ENCODE results near the gene TBPL1.

Gene TBPL1

DNA sequence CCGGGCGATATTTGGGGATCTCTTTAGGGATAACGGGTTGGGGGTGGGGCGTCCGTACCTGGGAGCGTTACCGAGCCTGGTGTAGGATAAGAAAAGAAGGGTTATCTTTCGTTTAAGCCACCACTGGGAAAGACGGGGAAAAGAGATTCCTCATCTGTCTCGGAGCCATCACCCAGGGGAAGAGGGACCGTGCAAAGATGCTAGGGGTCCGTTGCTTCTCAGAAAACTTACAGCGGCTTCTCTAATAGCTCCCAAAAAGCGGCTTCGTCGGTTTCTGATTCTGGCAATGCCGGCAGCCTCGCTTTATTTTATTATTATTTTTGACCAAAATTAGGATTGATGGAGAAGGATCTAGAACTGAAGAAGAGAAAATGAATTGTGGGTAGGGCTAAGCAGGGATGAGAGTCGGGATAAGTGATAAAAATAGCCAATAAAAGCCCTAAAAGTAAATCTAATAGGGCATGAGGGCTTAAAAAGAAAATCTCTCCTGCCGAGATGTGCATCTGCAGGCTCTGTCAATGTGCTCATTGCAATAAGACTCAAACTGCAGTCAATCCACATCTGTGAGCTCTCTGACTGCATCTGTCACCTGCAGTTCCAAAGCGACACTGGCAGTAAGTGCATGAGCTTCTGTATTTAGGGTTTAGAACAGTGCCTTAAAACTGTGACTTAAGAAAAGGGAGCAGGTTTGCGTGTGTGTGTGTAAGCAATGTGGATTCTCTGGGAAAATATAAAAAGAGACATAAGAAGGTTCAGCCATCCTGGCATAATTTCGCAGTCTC is 801 bp downstream of the TBPL1 start:
- DNase-seq (ENCODE audit: low read depth): peak; percentile 23
- TF ChIP-seq, protein P1, sequence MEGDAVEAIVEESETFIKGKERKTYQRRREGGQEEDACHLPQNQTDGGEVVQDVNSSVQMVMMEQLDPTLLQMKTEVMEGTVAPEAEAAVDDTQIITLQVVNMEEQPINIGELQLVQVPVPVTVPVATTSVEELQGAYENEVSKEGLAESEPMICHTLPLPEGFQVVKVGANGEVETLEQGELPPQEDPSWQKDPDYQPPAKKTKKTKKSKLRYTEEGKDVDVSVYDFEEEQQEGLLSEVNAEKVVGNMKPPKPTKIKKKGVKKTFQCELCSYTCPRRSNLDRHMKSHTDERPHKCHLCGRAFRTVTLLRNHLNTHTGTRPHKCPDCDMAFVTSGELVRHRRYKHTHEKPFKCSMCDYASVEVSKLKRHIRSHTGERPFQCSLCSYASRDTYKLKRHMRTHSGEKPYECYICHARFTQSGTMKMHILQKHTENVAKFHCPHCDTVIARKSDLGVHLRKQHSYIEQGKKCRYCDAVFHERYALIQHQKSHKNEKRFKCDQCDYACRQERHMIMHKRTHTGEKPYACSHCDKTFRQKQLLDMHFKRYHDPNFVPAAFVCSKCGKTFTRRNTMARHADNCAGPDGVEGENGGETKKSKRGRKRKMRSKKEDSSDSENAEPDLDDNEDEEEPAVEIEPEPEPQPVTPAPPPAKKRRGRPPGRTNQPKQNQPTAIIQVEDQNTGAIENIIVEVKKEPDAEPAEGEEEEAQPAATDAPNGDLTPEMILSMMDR (IDR thresholded peaks at IDR 0.05; ENCODE audit: insufficient read depth, low read depth, low read length, missing control alignments): no peak
- peak overlapping the region; percentile 92 for H3K4me3 ChIP-seq (ENCODE audit: low read depth, low read length)

DNA sequence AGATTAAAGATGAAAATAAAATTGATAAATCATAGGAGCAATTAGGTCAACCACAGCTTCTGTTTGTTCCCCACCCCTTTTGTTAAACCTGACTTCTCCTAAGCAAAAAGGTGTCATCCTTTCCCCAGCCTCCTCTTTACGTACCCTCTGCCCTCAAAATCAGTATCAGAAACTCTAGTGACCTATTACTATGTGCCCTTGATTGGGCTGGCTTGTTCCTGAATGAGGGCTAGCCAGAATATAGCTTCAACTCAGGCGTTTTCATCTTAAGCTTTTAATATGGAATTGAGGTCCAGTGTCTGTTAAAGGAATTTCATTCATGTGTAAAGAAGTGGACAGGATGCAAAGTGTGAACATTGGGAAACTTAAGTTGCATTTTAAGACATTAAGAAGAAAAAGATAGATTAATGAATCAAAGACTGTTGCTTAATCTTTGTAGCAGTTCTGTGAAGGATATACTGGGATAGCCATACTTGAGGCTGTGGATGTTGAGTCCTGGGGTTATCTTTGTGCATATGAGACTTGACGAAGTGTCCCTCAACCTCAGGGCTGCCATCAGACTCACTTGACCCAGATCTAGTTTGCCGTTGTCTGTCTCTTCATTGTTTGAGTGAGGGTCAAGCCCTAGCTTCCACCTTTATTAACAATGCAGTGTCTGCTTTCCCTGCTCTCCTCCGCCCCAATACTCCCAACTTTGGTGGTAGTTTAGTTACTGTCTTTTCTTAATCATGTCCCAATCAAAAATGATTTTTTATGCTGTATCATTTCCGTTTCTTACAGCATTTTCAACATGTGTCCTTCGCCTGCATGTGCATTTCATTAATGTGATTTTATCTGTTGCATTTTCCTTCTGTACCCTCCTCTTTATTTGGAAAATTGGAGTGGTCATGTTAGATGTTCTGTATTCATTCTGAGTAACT is 1.9 kb downstream of the TBPL1 start:
- TF ChIP-seq, protein P1 (IDR thresholded peaks at IDR 0.05; ENCODE audit: insufficient read depth, low read depth, low read length, missing control alignments): no peak
- no peak for DNase-seq (ENCODE audit: low read depth)
- peak overlapping the region; percentile 92; the same call in 1 of the 2 replicates for H3K4me3 ChIP-seq (ENCODE audit: low read depth, low read length)

DNA sequence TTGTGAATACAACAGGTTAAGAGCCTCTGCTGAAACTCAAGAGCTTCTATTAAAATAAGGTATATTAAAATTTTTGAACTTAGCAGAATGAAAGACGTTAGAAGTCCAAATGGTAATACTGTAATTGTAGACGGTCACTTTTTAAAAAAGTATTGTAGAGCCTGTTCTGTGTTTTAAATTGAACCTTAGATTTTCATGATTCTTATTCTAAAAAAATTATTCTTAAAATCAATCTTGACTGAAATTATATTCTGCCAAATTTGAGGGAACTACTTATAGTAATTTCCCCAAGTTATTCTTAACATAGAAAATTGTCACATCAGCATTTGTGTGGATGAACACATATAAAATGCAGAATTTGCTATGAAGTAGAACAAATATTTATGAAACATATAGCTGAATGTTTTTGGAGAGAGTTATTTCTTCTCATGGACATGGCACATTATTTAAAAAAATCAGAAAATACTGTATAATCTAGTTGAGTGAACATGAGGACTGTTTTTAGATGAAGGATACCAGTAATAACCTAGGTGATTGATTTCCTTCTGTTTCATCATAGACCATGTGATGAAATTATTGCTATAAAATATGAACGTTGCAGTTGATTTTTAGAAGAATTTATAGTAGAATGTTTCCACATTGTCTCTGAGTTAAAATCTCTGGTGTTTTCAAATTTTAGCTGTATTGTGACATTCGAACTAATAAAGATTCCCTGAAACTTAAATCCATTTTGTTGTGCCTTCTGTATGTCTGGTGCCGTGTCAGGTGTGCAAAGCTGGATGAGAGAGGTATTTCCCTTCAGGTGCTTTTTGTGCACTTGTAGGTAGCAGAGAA is 2.8 kb downstream of the TBPL1 start:
- TF ChIP-seq, protein P1 (IDR thresholded peaks at IDR 0.05; ENCODE audit: insufficient read depth, low read depth, low read length, missing control alignments): no peak
- DNase-seq (ENCODE audit: low read depth): no peak
- H3K4me3 ChIP-seq (ENCODE audit: low read depth, low read length): no peak overlapping the region

DNA sequence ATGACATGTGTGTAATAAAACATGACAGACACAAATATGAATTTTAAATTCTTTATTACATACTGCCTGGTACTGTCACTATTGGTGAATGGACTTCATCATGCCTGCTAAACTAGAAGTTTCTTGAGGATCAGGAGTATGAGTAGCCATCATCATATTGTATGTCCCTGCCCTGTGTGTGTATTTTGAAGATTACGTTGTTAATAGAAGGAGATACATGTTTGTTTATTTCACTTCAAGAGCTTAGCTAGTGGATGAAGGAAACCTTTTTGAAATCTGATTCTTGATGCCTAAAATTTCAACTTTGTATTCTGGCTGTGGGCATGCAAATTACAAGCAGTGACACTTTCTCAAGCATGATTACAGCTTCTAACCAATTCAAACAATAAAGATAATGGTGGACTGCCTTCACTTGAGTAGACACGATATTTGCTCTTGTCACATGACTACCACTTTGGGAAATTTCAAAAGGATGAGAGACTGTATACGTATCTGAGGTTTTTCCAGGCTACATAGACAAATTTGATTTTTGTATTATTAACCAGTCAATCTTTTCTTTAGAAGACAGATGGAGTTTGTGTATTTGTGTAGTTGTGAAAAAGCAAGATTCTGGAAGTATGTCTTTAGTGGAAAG is 3.5 kb downstream of the TBPL1 start:
- no peak overlapping the region for H3K4me3 ChIP-seq (ENCODE audit: low read depth, low read length)
- TF ChIP-seq, protein P1 (IDR thresholded peaks at IDR 0.05; ENCODE audit: insufficient read depth, low read depth, low read length, missing control alignments): no peak
- DNase-seq (ENCODE audit: low read depth): no peak

DNA sequence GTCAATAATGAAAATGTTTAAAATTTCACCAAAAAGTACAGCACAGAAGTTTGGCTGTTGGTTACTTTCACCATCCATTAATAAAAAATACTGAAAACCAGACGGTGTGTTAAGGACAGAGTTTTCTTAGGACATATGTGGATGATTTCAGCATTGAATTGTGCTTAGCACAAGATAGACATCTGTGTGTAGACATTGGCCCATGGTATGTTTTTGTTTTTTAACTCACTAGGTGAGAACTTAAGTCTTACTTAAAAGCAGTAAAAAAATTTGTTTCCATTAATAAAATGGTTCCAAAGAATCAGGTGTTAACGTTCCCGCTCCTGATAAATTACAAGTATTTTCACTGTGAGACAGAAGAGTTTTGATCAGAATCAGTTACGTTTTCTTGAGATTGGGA is 4.2 kb downstream of the TBPL1 start:
- H3K4me3 ChIP-seq (ENCODE audit: low read depth, low read length): no peak overlapping the region
- TF ChIP-seq, protein P1 (IDR thresholded peaks at IDR 0.05; ENCODE audit: insufficient read depth, low read depth, low read length, missing control alignments): no peak
- no peak for DNase-seq (ENCODE audit: low read depth)

DNA sequence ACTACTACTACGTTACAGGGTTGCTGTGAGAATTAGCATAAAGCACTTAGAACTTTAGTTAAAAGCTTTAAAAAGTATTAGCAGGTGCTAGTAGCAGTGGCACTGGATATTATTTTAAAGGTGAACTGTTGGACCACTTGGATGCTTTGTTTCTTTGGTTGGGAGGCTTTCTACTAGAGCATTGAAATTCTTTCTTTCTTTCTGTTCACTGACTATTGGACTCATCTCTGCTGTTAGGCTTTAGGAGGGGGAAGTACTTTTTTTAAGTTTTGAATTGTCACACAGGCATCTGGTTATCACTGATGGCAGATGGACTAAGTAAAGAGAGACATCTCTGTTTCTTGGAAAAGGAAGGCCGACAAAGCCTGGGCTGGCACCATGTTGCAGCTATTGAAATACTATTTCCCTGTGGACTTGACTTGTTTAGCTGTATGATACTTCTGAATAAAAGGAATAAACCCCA is 4.8 kb downstream of the TBPL1 start:
- no peak overlapping the region for H3K4me3 ChIP-seq (ENCODE audit: low read depth, low read length)
- TF ChIP-seq, protein P1 (IDR thresholded peaks at IDR 0.05; ENCODE audit: insufficient read depth, low read depth, low read length, missing control alignments): no peak
- DNase-seq (ENCODE audit: low read depth): no peak
